ENCODE data around the gene RNF40.

The RNF40 gene

DNA sequence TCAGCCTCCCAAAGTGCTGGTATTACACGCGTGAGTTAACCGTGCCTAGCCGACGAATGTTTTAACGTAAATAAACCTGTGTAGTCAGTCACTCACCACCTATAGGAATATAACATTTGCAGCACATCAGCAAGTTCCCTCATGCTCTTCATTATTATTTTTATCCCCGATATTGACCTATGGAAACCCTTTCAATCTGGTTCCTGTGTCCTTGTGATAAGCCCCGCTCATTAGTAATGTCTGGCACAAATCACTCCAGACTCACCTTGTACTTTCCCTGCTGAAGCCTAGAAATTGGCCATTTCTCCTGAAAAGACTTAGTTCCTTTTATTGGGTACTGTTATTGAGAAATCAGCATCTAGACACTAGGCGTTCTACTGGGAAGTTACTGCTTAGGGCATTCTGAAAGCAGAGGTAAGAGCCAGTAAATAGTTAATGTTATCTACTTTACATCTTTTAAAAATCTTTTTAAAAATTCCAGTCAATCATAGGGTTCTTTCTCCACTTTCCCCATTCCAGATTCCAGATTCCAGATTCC, 15.4 kb upstream of the RNF40 start:
- Histone ChIP-seq H3K79me2 (ENCODE audit: control insufficient read depth, low read length) (peaks cover 32% of the 10 kb centered on the region), H3F3A (ENCODE audit: control insufficient read depth, insufficient read depth) (peaks cover 21% of the 10 kb centered on the region), H3K9me3 (ENCODE audit: control insufficient read depth, insufficient read depth, low read length) (no peaks in the 10 kb centered on the region), H3K27ac (ENCODE audit: low read depth, low read length) (no peak overlapping the region), H4K20me1 (ENCODE audit: control insufficient read depth, insufficient read depth, low read depth, low read length) (no peaks in the 10 kb centered on the region), H3K4me3 (ENCODE audit: low read length) (no peak overlapping the region), H3K36me3 (ENCODE audit: control insufficient read depth, low read length) (peaks cover 58% of the 10 kb centered on the region), H3K9me2 (replicated peaks; ENCODE audit: control insufficient read depth, low read length) (no peaks in the 10 kb centered on the region), H3K27me3 (ENCODE audit: control insufficient read depth, low read length) (no peaks in the 10 kb centered on the region), H3K4me1 (ENCODE audit: control insufficient read depth, low read length) (peaks cover 17% of the 10 kb centered on the region), H3K4me2 (ENCODE audit: low read length) (no peak overlapping the region)
- TF ChIP-seq EZH2phosphoT487 (IDR thresholded peaks at IDR 0.05; ENCODE audit: borderline replicate concordance, low read length) (no peak), CTCF (IDR thresholded peaks at IDR 0.05; ENCODE audit: low read depth, low read length, poor library complexity, severe bottlenecking) (no peak)

- Histone ChIP-seq H3K27me3 (ENCODE audit: control insufficient read depth, low read length) (no peaks in the 10 kb centered on the region), H3K4me1 (ENCODE audit: control insufficient read depth, low read length) (peaks cover 17% of the 10 kb centered on the region), H4K20me1 (ENCODE audit: control insufficient read depth, insufficient read depth, low read depth, low read length) (no peaks in the 10 kb centered on the region), H3K9me2 (replicated peaks; ENCODE audit: control insufficient read depth, low read length) (no peaks in the 10 kb centered on the region), H3F3A (ENCODE audit: control insufficient read depth, insufficient read depth) (peaks cover 22% of the 10 kb centered on the region), H3K4me2 (ENCODE audit: low read length) (peak overlapping the region; percentile 82), H3K79me2 (ENCODE audit: control insufficient read depth, low read length) (peaks cover 32% of the 10 kb centered on the region), H3K27ac (ENCODE audit: low read depth, low read length) (peak overlapping the region; percentile 39), H3K4me3 (ENCODE audit: low read length) (peak overlapping the region; percentile 75), H3K9me3 (ENCODE audit: control insufficient read depth, insufficient read depth, low read length) (no peaks in the 10 kb centered on the region), H3K36me3 (ENCODE audit: control insufficient read depth, low read length) (peaks cover 51% of the 10 kb centered on the region)
- TF ChIP-seq CTCF (IDR thresholded peaks at IDR 0.05; ENCODE audit: low read depth, low read length, poor library complexity, severe bottlenecking) = no peak
- no peak for TF ChIP-seq EZH2phosphoT487 (IDR thresholded peaks at IDR 0.05; ENCODE audit: borderline replicate concordance, low read length)
These were observed 14.8 kb upstream of the RNF40 start for GRCh38 chr16:30747331-30747730.

DNA sequence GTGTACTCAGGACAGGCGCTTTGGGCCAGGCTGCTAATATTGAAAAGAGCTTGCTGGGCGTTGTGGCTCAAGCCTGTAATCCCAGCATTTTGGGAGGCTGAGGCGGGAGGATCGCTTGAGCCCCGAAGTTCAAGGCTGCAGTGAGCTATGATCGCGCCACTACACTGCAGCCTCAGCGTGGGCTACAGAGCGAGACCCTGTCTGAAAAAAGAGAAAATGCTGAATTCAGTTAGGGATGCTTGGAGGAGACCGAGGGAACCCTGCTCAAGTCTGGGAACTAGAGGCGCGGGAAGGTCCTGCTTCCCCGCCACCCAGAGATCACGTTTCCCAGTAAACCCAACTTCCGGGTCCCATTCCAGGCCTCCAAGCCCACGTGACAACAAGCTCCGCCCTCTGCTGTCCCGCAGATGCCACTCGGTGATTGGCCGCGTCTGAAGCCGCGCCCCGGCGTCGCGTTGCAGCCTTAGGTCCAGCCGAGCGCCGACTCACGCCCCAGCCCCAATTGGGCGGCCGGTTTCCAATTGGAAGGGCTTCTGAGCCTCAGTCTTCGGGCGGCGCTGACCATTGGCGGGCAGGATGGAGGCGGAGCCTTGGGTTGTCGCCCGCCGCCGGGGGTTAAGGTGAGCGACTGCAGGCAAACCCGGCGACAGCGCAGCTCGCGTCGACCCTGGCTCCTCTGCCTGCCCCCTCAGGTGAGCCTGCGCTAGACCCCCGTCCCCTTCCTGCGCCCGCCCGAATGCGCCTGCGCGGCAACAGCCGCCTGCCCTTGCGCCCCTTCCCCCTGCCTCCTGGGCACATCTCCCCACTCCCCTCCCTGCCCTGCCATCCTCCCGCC, 14.1 kb upstream of the RNF40 start, which contains the start of gene PHKG2:
TSS of gene PHKG2 (plus strand) at position 627 of the 835 bp plus-strand sequence. CDS start 396 bp downstream, outside the sequence.
- Histone ChIP-seq H3K36me3 (ENCODE audit: control insufficient read depth, low read length) (peaks cover 49% of the 10 kb centered on the region), H3K27ac (ENCODE audit: low read depth, low read length) (peak within 1 kb of the TSS; percentile 39)

More for the DNA sequence above, 14.1 kb upstream of the RNF40 start, which contains the start of gene PHKG2:
- Histone ChIP-seq H3K4me2 (ENCODE audit: low read length) (peak within 1 kb of the TSS; percentile 82), H3K27me3 (ENCODE audit: control insufficient read depth, low read length) (no peaks in the 10 kb centered on the region), H3K4me1 (ENCODE audit: control insufficient read depth, low read length) (peaks cover 17% of the 10 kb centered on the region), H3K9me3 (ENCODE audit: control insufficient read depth, insufficient read depth, low read length) (no peaks in the 10 kb centered on the region), H3K9me2 (replicated peaks; ENCODE audit: control insufficient read depth, low read length) (no peaks in the 10 kb centered on the region), H3K4me3 (ENCODE audit: low read length) (peak within 1 kb of the TSS; percentile 75), H3K79me2 (ENCODE audit: control insufficient read depth, low read length) (peaks cover 32% of the 10 kb centered on the region), H3F3A (ENCODE audit: control insufficient read depth, insufficient read depth) (peaks cover 25% of the 10 kb centered on the region), H4K20me1 (ENCODE audit: control insufficient read depth, insufficient read depth, low read depth, low read length) (no peaks in the 10 kb centered on the region)
- no peak for TF ChIP-seq EZH2phosphoT487 (IDR thresholded peaks at IDR 0.05; ENCODE audit: borderline replicate concordance, low read length)
- no peak for TF ChIP-seq CTCF (IDR thresholded peaks at IDR 0.05; ENCODE audit: low read depth, low read length, poor library complexity, severe bottlenecking)
